Fibroblast of lung (primary cell): ENCODE measurements around the gene AMFR.

ENCODE experiments used
- CTCF ChIP-seq, 2 donors: IDR thresholded peaks in 1 of 2; conservative IDR thresholded peaks in 1 of 2; 1 replicate in 1 of 2; 2 replicates in 1 of 2; pipeline ENCODE4 v1.5.1; 2011 to 2012; ENCODE audit warnings: low read length in 2 of 2, control low read depth in 1 of 2, inconsistent platforms in 1 of 2, low read depth in 1 of 2, mild to moderate bottlenecking in 1 of 2
- EZH2 ChIP-seq: IDR thresholded peaks from 2 replicates; pipeline ENCODE4 v1.5.1; 2012; ENCODE audit warnings: low read length, control low read depth, mild to moderate bottlenecking; ENCODE audit errors: missing control alignments

- TF ChIP-seq CTCF (conservative IDR thresholded peaks at IDR 0.05 in 1 of 2, IDR thresholded peaks at IDR 0.05 in 1 of 2; ENCODE audit: low read depth in 1 of 2, low read length in 2 of 2): no peak
- TF ChIP-seq EZH2: no peak
Observed at GRCh38 chr16:56470666-56471065, 45.3 kb upstream of the AMFR start.
